GM19328 (cell line): Measurements from ENCODE around the gene VPS37B.

Experiments
- ATAC-seq: cut with Tn5 transposase; IDR thresholded peaks from one replicate; pipeline ENCODE4 v1.9.1; 2021; ENCODE audit warnings: mild to moderate bottlenecking, moderate library complexity; ENCODE audit not compliant: unreplicated experiment

Gene VPS37B

GRCh38 chr12:122855071-122855829 is 40.7 kb downstream of the VPS37B start:
- ATAC-seq = no peak

GRCh38 chr12:122854554-122854953 is 41.4 kb downstream of the VPS37B start:
- ATAC-seq = no peak

GRCh38 chr12:122853582-122854245 is 42.2 kb downstream of the VPS37B start:
- no peak for ATAC-seq

- no peak for ATAC-seq
Observed at GRCh38 chr12:122852336-122853275, 43.3 kb downstream of the VPS37B start.

- no peak for ATAC-seq
Observed at GRCh38 chr12:122851820-122852219, 44.1 kb downstream of the VPS37B start.

GRCh38 chr12:122850695-122851350 is 45.1 kb downstream of the VPS37B start:
- no peak for ATAC-seq

GRCh38 chr12:122850048-122850445 is 45.9 kb downstream of the VPS37B start:
- ATAC-seq = no peak

- ATAC-seq = no peak
Observed at GRCh38 chr12:122849352-122850047, 46.4 kb downstream of the VPS37B start.

GRCh38 chr12:122848471-122849351 is 47.2 kb downstream of the VPS37B start:
- no peak for ATAC-seq

- ATAC-seq = no peak
Observed at GRCh38 chr12:122847921-122848421, 48.0 kb downstream of the VPS37B start.

GRCh38 chr12:122847516-122847836 is 48.4 kb downstream of the VPS37B start:
- no peak for ATAC-seq

GRCh38 chr12:122846622-122847515 is 49.1 kb downstream of the VPS37B start:
- ATAC-seq = no peak

GRCh38 chr12:122845865-122846621 is 49.9 kb downstream of the VPS37B start:
- no peak for ATAC-seq

- no peak for ATAC-seq
Observed at GRCh38 chr12:122845041-122845864, 50.7 kb downstream of the VPS37B start.

GRCh38 chr12:122844366-122844971 is 51.5 kb downstream of the VPS37B start:
- no peak for ATAC-seq

GRCh38 chr12:122843455-122843854 is 52.5 kb downstream of the VPS37B start:
- ATAC-seq = no peak
